ENCODE data around the gene TUT4.

The TUT4 gene

GRCh38 chr1:52534928-52535764 is 17.7 kb downstream of the TUT4 start:
- no peak overlapping the region for H3K27ac ChIP-seq
- no peak for DNase-seq (ENCODE audit: low read depth, low spot score)

- no peak overlapping the region for H3K27ac ChIP-seq
- no peak for DNase-seq (ENCODE audit: low read depth, low spot score)
These were observed 19.2 kb downstream of the TUT4 start for GRCh38 chr1:52533713-52534112.

GRCh38 chr1:52532731-52533327 is 20.1 kb downstream of the TUT4 start:
- no peak overlapping the region for H3K27ac ChIP-seq
- no peak for DNase-seq (ENCODE audit: low read depth, low spot score)

- H3K27ac ChIP-seq = no peak overlapping the region
- no peak for DNase-seq (ENCODE audit: low read depth, low spot score)
These were observed 20.6 kb downstream of the TUT4 start for GRCh38 chr1:52532247-52532646.

GRCh38 chr1:52531249-52531872 is 21.5 kb downstream of the TUT4 start:
- no peak for DNase-seq (ENCODE audit: low read depth, low spot score)
- H3K27ac ChIP-seq = no peak overlapping the region

GRCh38 chr1:52530563-52531144 is 22.2 kb downstream of the TUT4 start:
- DNase-seq (ENCODE audit: low read depth, low spot score) = no peak
- no peak overlapping the region for H3K27ac ChIP-seq

GRCh38 chr1:52523376-52523775 is 29.5 kb downstream of the TUT4 start:
- H3K27ac ChIP-seq = no peak overlapping the region
- DNase-seq (ENCODE audit: low read depth, low spot score) = no peak

- DNase-seq (ENCODE audit: low read depth, low spot score) = no peak
- peak overlapping the region; percentile 28 for H3K27ac ChIP-seq
These were observed 32.7 kb downstream of the TUT4 start for GRCh38 chr1:52520148-52520547.

GRCh38 chr1:52518962-52519361 is 33.9 kb downstream of the TUT4 start:
- no peak for DNase-seq (ENCODE audit: low read depth, low spot score)
- no peak overlapping the region for H3K27ac ChIP-seq

GRCh38 chr1:52511851-52512615 is 40.9 kb downstream of the TUT4 start:
- no peak overlapping the region for H3K27ac ChIP-seq
- DNase-seq (ENCODE audit: low read depth, low spot score) = no peak

GRCh38 chr1:52511439-52511838 is 41.5 kb downstream of the TUT4 start:
- H3K27ac ChIP-seq = no peak overlapping the region
- no peak for DNase-seq (ENCODE audit: low read depth, low spot score)

- H3K27ac ChIP-seq = no peak overlapping the region
- DNase-seq (ENCODE audit: low read depth, low spot score) = no peak
These were observed 45.9 kb downstream of the TUT4 start for GRCh38 chr1:52506920-52507546.

- DNase-seq (ENCODE audit: low read depth, low spot score) = no peak
- H3K27ac ChIP-seq = no peak overlapping the region
These were observed 46.5 kb downstream of the TUT4 start for GRCh38 chr1:52506349-52506748.

- no peak overlapping the region for H3K27ac ChIP-seq
- DNase-seq (ENCODE audit: low read depth, low spot score) = no peak
These were observed 48.2 kb downstream of the TUT4 start for GRCh38 chr1:52504720-52505119.

- no peak overlapping the region for H3K27ac ChIP-seq
- DNase-seq (ENCODE audit: low read depth, low spot score) = no peak
These were observed 49.2 kb downstream of the TUT4 start for GRCh38 chr1:52503706-52504105.

- no peak overlapping the region for H3K27ac ChIP-seq
- DNase-seq (ENCODE audit: low read depth, low spot score) = no peak
These were observed 50.1 kb downstream of the TUT4 start for GRCh38 chr1:52502789-52503188.

- DNase-seq (ENCODE audit: low read depth, low spot score) = no peak
- no peak overlapping the region for H3K27ac ChIP-seq
These were observed 65.3 kb downstream of the TUT4 start for GRCh38 chr1:52487632-52488031.

GRCh38 chr1:52482326-52483004 is 70.4 kb downstream of the TUT4 start:
- DNase-seq (ENCODE audit: low read depth, low spot score) = no peak
- no peak overlapping the region for H3K27ac ChIP-seq

GRCh38 chr1:52479076-52479475 is 73.8 kb downstream of the TUT4 start:
- H3K27ac ChIP-seq = no peak overlapping the region
- DNase-seq (ENCODE audit: low read depth, low spot score) = no peak

All from epithelial cell of prostate (primary cell).